A673 (cell line): ENCODE measurements around the gene SESN1.
"Not testable (repeated sequence)": the region's sequence is repeated elsewhere in the genome, so short reads cannot be mapped to it uniquely, and the experiment has no call there.

ENCODE experiments used
- EZH2 ChIP-seq: fragments of 200-600 bp; sonication (generic); IDR thresholded peaks from 2 replicates; pipeline ENCODE4 v1.6.1; 2017; ENCODE audit warnings: borderline replicate concordance, low read depth, mild to moderate bottlenecking, mixed read lengths, antibody characterized with exemption, low read length; ENCODE audit not compliant: poor library complexity, severe bottlenecking
- TF ChIP-seq, protein P1 (sequence below): fragments of 300-800, 200-600 bp; sonication (generic); conservative IDR thresholded peaks from 2 replicates; pipeline ENCODE4 v1.5.1; 2017; ENCODE audit warnings: low read depth, mild to moderate bottlenecking, antibody characterized with exemption, low read length, moderate library complexity, mixed read lengths

DNA sequence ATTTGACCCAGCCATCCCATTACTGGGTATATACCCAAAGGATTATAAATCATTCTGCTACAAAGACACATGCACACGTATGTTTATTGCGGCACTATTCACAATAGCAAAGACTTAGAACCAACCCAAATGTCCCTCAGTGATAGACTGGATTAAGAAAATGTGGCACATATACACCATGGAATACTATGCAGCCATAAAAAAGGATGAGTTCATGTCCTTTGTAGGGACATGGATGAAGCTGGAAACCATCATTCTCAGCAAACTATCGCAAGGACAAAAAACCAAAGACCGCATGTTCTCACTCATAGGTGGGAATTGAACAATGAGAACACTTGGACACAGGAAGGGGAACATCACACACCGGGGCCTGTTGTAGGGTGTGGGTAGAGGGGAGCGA lies 41.4 kb upstream of the SESN1 start:
- TF ChIP-seq, protein P1, sequence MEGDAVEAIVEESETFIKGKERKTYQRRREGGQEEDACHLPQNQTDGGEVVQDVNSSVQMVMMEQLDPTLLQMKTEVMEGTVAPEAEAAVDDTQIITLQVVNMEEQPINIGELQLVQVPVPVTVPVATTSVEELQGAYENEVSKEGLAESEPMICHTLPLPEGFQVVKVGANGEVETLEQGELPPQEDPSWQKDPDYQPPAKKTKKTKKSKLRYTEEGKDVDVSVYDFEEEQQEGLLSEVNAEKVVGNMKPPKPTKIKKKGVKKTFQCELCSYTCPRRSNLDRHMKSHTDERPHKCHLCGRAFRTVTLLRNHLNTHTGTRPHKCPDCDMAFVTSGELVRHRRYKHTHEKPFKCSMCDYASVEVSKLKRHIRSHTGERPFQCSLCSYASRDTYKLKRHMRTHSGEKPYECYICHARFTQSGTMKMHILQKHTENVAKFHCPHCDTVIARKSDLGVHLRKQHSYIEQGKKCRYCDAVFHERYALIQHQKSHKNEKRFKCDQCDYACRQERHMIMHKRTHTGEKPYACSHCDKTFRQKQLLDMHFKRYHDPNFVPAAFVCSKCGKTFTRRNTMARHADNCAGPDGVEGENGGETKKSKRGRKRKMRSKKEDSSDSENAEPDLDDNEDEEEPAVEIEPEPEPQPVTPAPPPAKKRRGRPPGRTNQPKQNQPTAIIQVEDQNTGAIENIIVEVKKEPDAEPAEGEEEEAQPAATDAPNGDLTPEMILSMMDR, result not testable (repeated sequence)
- TF ChIP-seq EZH2, result not testable (repeated sequence)
